ENCODE data around the gene TRAF6. TPM values are rescaled to one million over a fixed set of nuclear protein-coding genes. Genes with fewer than 3 reads are reported as not detected.
"Not testable (repeated sequence)": the region's sequence is repeated elsewhere in the genome, so short reads cannot be mapped to it uniquely, and the experiment has no call there.

The TRAF6 gene
- 10 to 100 TPM in 5 of 6 donors, 1 to 10 TPM in 1; 7.4 to 17.5 (median 13.7) TPM for total RNA-seq

GRCh38 chr11:36509694-36510593, at the start of gene TRAF6:
Gene TRAF6, minus strand, starts transcription at chr11:36510272. Its CDS starts 8,757 bp downstream, at chr11:36501515.
- TF ChIP-seq POLR2A (IDR thresholded peaks at IDR 0.05) (peak in 3 of 4 donors; percentile 70 to 93 (median 87)), POLR2AphosphoS5 (IDR thresholded peaks at IDR 0.05) (peak; percentile 96 to 97), EP300 (IDR thresholded peaks at IDR 0.05) (no peak), CTCF (IDR thresholded peaks at IDR 0.05) (peak; percentile 87 to 97 (median 96))
- H3K27me3 ChIP-seq, result no peaks in the 10 kb centered on the region
- peaks cover 0 to 4% (median 1%) of the 10 kb centered on the region in 4 donors for H3K9me3 ChIP-seq
- 1 to 2% methylated on average over 20 to 43 of the region's 81 CpGs for WGBS, 2 donors
- no peaks in the 10 kb centered on the region for H3K36me3 ChIP-seq
- DNase-seq (peak; percentile 92 to 96), ATAC-seq (ENCODE audit: low FRiP score in 2 of 2) (peak; percentile 98)
- H3K27ac ChIP-seq, result peak within 1 kb of the TSS; percentile 91 to 97 (median 94)
- H3K4me3 ChIP-seq, result peak within 1 kb of the TSS; percentile 84 to 95 (median 92)
- peaks cover 8 to 32% (median 11%) of the 10 kb centered on the region in 4 donors for H3K4me1 ChIP-seq

- Histone ChIP-seq H3K27me3 (no peaks in the 10 kb centered on the region), H3K36me3 (no peaks in the 10 kb centered on the region), H3K4me3 (no peak overlapping the region), H3K4me1 (no peaks in the 10 kb centered on the region), H3K9me3 (no peaks in the 10 kb centered on the region), H3K27ac (no peak overlapping the region)
- TF ChIP-seq EP300 (IDR thresholded peaks at IDR 0.05) (no peak), POLR2AphosphoS5 (IDR thresholded peaks at IDR 0.05) (no peak), CTCF (IDR thresholded peaks at IDR 0.05) (no peak)
- DNase-seq (no peak), ATAC-seq (ENCODE audit: low FRiP score in 2 of 2) (no peak)
- 55 to 60% methylated on average over 4 of the region's 4 CpGs for WGBS, 2 donors
These were observed 48.7 kb upstream of the TRAF6 start for GRCh38 chr11:36558571-36559413.

GRCh38 chr11:36557991-36558390, 47.9 kb upstream of the TRAF6 start:
- no peaks in the 10 kb centered on the region for H3K27me3 ChIP-seq
- no peak overlapping the region for H3K27ac ChIP-seq
- no peak overlapping the region for H3K4me3 ChIP-seq
- no peaks in the 10 kb centered on the region for H3K36me3 ChIP-seq
- no peaks in the 10 kb centered on the region for H3K9me3 ChIP-seq
- TF ChIP-seq POLR2A (IDR thresholded peaks at IDR 0.05) (no peak), EP300 (IDR thresholded peaks at IDR 0.05) (no peak), POLR2AphosphoS5 (IDR thresholded peaks at IDR 0.05) (no peak)
- ATAC-seq (ENCODE audit: low FRiP score in 2 of 2) (no peak), DNase-seq (no peak)
- H3K4me1 ChIP-seq, result no peaks in the 10 kb centered on the region

- DNase-seq; H3K27ac ChIP-seq; ATAC-seq (ENCODE audit: low FRiP score in 2 of 2); H3K36me3 ChIP-seq; H3K4me3 ChIP-seq; H3K4me1 ChIP-seq; H3K27me3 ChIP-seq; H3K9me3 ChIP-seq: not testable (repeated sequence)
- WGBS, 2 donors, result 94 to 96% methylated on average over 15 to 17 of the region's 17 CpGs
These were observed 47.3 kb upstream of the TRAF6 start for GRCh38 chr11:36557390-36557789.

- H3K4me1 ChIP-seq, result no peaks in the 10 kb centered on the region
- TF ChIP-seq POLR2A (IDR thresholded peaks at IDR 0.05) (no peak), EP300 (IDR thresholded peaks at IDR 0.05) (no peak), POLR2AphosphoS5 (IDR thresholded peaks at IDR 0.05) (no peak), CTCF (IDR thresholded peaks at IDR 0.05) (no peak)
- 38 to 55% methylated on average over 1 of the region's 1 CpG for WGBS, 2 donors
- DNase-seq, result no peak
- H3K36me3 ChIP-seq, result no peaks in the 10 kb centered on the region
- no peaks in the 10 kb centered on the region for H3K9me3 ChIP-seq
- no peak for ATAC-seq (ENCODE audit: low FRiP score in 2 of 2)
- no peak overlapping the region for H3K27ac ChIP-seq
- H3K27me3 ChIP-seq, result no peaks in the 10 kb centered on the region
- H3K4me3 ChIP-seq, result no peak overlapping the region
These were observed 40.5 kb upstream of the TRAF6 start for GRCh38 chr11:36550385-36551115.

Measured in upper lobe of left lung (tissue), 6 donors.